Epithelial cell of esophagus (primary cell): ENCODE measurements around the gene IFI6.

Experiments used
- DNase-seq: peaks from one replicate; pipeline ENCODE4 v3.0.0; 2010; ENCODE audit warnings: low read depth
- H3K4me3 ChIP-seq: 2 replicates; pipeline ENCODE4 v1.5.1; 2011; ENCODE audit warnings: mild to moderate bottlenecking, low read length, control low read depth
- TF ChIP-seq, protein P1 (sequence below): IDR thresholded peaks from 2 replicates; pipeline ENCODE4 v1.5.1; 2011; ENCODE audit warnings: low read depth, mild to moderate bottlenecking, low read length, control low read depth, inconsistent platforms; ENCODE audit not compliant: insufficient read depth; ENCODE audit errors: missing control alignments

IFI6 gene

DNA sequence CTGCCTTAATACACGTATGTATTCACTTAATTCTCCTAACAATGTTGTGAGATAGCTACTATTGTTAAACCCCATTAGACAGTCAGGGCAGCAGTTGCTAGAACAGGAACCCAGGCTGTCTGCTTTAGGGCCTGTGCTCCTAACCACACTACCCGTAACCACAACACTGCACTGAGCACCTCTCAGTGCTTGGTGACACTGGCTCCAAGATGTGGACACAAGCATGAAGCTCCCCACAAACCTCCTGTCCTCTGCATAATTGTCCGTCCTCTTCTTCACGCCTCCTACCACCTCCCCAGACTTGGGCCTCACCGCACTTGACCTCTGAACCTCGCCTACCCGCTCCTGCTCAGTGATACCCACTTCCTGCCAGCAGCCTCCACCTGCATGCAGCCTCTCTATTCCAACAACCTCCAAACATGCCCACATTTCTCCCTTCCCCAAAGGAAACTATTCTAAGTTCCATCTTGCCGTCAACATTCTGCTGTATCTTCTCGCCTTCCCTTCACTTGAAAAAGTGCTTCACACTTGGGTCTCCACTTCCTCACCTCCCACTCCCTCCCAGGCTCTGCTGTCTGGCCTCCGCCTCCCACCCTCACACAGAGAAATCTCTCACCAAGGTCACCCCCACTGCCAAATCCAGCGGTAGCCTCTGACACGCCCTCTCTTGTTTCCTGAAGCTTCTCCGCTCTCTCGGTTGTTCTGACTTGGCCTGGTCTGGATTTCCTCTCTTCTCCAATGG lies 53.5 kb downstream of the IFI6 start:
- TF ChIP-seq, protein P1, sequence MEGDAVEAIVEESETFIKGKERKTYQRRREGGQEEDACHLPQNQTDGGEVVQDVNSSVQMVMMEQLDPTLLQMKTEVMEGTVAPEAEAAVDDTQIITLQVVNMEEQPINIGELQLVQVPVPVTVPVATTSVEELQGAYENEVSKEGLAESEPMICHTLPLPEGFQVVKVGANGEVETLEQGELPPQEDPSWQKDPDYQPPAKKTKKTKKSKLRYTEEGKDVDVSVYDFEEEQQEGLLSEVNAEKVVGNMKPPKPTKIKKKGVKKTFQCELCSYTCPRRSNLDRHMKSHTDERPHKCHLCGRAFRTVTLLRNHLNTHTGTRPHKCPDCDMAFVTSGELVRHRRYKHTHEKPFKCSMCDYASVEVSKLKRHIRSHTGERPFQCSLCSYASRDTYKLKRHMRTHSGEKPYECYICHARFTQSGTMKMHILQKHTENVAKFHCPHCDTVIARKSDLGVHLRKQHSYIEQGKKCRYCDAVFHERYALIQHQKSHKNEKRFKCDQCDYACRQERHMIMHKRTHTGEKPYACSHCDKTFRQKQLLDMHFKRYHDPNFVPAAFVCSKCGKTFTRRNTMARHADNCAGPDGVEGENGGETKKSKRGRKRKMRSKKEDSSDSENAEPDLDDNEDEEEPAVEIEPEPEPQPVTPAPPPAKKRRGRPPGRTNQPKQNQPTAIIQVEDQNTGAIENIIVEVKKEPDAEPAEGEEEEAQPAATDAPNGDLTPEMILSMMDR: no peak
- no peak for DNase-seq
- no peak overlapping the region for H3K4me3 ChIP-seq

DNA sequence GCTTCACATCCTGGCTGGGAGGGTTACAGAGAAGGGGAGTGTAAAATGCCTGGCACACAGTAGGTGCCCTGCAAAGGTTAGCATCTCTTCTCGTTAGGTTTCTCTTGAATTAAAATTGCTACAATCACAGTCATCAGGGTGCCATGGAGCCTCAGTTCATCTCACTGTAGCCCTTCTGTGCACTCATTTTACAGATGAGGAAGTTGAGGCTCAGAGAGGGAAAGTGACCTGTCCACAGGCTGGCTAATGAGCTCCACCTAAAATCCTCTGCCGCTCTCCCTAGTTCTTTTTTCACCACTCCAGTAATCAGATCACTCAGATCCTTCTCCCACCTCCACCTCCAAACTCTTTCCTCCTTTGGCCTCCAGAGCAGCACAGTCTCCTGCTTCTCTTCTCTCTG lies 54.6 kb downstream of the IFI6 start:
- no peak for DNase-seq
- no peak overlapping the region for H3K4me3 ChIP-seq
- TF ChIP-seq, protein P1: no peak

DNA sequence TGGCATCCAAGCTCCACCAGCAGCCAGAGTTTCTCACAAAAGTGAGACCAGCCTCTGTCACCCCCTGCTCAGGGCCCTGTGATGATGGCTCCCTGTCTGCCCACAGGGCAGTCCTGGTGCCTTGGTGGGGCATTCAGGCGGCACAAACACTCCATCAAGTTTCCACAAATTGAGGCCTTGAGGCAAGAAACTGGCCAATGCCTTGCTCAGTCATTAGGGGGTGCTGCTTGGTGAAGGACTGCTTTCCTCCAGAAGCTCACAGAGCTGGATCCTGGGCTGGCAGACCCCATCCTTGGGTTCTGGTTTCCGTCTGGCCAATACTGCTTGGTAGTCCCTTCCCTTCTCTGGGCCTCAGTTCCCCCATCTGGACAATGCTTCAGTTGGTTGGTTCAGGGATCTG lies 55.6 kb downstream of the IFI6 start:
- no peak for DNase-seq
- TF ChIP-seq, protein P1: no peak
- H3K4me3 ChIP-seq: no peak overlapping the region
